Osteoblast (primary cell): ENCODE results near the gene NR3C2. TPM values are rescaled to one million over a fixed set of nuclear protein-coding genes. Genes with fewer than 3 reads are reported as not detected.

ENCODE experiments used
- DNase-seq: peaks from one replicate; pipeline ENCODE4 v3.0.0; 2011; ENCODE audit warnings: low spot score, mixed read lengths; ENCODE audit not compliant: insufficient read length; ENCODE audit errors: missing footprints
- H2AFZ ChIP-seq: 2 replicates; pipeline ENCODE4 v1.6.0; 2011; ENCODE audit warnings: mild to moderate bottlenecking, low read length
- H3K27ac ChIP-seq: 2 replicates; pipeline ENCODE4 v1.5.1; 2011; ENCODE audit warnings: mild to moderate bottlenecking, low read depth, low read length, moderate library complexity
- H3K27me3 ChIP-seq: 2 replicates; pipeline ENCODE4 v1.6.0; 2012; ENCODE audit warnings: mild to moderate bottlenecking, control low read depth, inconsistent platforms, low read length, moderate library complexity; ENCODE audit not compliant: insufficient read depth
- H3K36me3 ChIP-seq: 2 replicates; pipeline ENCODE4 v1.5.1; 2011; ENCODE audit warnings: mild to moderate bottlenecking, low read length, control low read depth, moderate library complexity; ENCODE audit not compliant: insufficient read depth
- H3K4me1 ChIP-seq: 2 replicates; pipeline ENCODE4 v1.5.1; 2011; ENCODE audit warnings: mild to moderate bottlenecking, low read length, control low read depth, moderate library complexity; ENCODE audit not compliant: insufficient read depth
- H3K4me2 ChIP-seq: 2 replicates; pipeline ENCODE4 v1.6.0; 2011; ENCODE audit warnings: mild to moderate bottlenecking, low read length; ENCODE audit not compliant: insufficient read depth
- H3K4me3 ChIP-seq: fragments of 200-600 bp; sonication (generic); 3 replicates; pipeline ENCODE4 v1.5.1; 2012; ENCODE audit warnings: mild to moderate bottlenecking, low read length, inconsistent platforms; ENCODE audit not compliant: insufficient read depth
- H3K79me2 ChIP-seq: 2 replicates; pipeline ENCODE4 v1.6.0; 2012; ENCODE audit warnings: mild to moderate bottlenecking, low read length, control low read depth, inconsistent platforms; ENCODE audit not compliant: insufficient read depth
- H3K9me3 ChIP-seq: 2 replicates; pipeline ENCODE4 v1.5.1; 2011; ENCODE audit warnings: low read depth, low read length, control low read depth
- H4K20me1 ChIP-seq: 2 replicates; pipeline ENCODE4 v1.6.0; 2012; ENCODE audit warnings: mild to moderate bottlenecking, low read length, control low read depth; ENCODE audit not compliant: insufficient read depth
- total RNA-seq: library from RNA; depleted of rRNA; stranded (reverse); fragments of >200 nt; gene quantifications from 2 replicates; pipeline ENCODE4 v1.2.3, GENCODE V29; 2012
- TF ChIP-seq, protein P1 (sequence below): IDR thresholded peaks from 2 replicates; pipeline ENCODE4 v1.5.1; 2011; ENCODE audit warnings: mild to moderate bottlenecking, low read depth, low read length, moderate library complexity; ENCODE audit errors: extremely low read depth

The NR3C2 gene
- total RNA-seq, 1 donor = 0.72 TPM

DNA sequence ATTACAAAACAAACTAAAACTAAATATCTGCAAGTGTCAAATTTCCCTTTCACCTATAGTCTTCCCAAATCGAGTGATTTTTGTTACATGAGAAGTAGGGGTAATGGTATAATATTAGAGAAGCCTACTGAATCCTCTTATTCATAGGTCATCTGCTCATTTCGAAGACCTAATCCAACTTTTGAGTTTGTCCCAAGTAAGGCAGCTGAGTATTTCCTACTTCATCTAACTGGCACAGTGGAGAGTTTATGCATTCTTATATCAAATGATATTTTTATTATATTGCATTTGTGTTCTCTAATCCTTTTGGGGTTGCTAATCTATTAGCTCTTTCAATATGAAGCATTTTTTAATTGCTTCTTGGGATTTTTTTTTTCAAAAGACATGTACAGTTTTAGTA, 7.7 kb upstream of the NR3C2 start:
- DNase-seq = no peak
- Histone ChIP-seq H2AFZ (no peak overlapping the region), H3K36me3 (no peaks in the 10 kb centered on the region), H3K79me2 (no peaks in the 10 kb centered on the region), H3K27me3 (peaks cover 26% of the 10 kb centered on the region), H3K4me1 (no peaks in the 10 kb centered on the region), H3K9me3 (no peaks in the 10 kb centered on the region), H3K4me3 (no peak overlapping the region), H3K27ac (no peak overlapping the region), H3K4me2 (no peak overlapping the region), H4K20me1 (no peaks in the 10 kb centered on the region)
- TF ChIP-seq, protein P1, sequence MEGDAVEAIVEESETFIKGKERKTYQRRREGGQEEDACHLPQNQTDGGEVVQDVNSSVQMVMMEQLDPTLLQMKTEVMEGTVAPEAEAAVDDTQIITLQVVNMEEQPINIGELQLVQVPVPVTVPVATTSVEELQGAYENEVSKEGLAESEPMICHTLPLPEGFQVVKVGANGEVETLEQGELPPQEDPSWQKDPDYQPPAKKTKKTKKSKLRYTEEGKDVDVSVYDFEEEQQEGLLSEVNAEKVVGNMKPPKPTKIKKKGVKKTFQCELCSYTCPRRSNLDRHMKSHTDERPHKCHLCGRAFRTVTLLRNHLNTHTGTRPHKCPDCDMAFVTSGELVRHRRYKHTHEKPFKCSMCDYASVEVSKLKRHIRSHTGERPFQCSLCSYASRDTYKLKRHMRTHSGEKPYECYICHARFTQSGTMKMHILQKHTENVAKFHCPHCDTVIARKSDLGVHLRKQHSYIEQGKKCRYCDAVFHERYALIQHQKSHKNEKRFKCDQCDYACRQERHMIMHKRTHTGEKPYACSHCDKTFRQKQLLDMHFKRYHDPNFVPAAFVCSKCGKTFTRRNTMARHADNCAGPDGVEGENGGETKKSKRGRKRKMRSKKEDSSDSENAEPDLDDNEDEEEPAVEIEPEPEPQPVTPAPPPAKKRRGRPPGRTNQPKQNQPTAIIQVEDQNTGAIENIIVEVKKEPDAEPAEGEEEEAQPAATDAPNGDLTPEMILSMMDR = no peak

DNA sequence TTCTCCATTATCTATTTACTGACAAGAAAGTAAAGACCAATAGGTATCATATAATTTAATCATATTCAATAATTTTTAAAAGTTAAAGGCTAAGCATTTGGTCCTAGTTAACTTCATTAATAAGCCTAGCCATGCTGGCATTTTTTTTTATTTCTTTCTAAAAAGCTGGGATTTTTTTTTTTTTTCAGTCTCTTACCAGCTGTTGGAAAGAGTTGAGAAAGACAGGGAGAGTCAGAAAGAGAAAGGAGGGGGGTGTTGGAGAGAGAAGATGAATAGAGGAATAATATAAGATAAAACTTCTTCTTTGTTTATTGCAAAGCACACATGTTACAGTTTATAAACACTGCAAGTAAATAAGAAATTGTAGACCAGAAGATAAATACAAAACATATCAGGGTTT, 5.9 kb upstream of the NR3C2 start:
- Histone ChIP-seq H3K27me3 (peaks cover 42% of the 10 kb centered on the region), H3K4me3 (no peak overlapping the region), H3K9me3 (no peaks in the 10 kb centered on the region), H4K20me1 (no peaks in the 10 kb centered on the region), H3K4me2 (no peak overlapping the region), H3K4me1 (peaks cover 8% of the 10 kb centered on the region), H3K27ac (no peak overlapping the region), H2AFZ (no peak overlapping the region), H3K79me2 (no peaks in the 10 kb centered on the region), H3K36me3 (no peaks in the 10 kb centered on the region)
- no peak for DNase-seq
- TF ChIP-seq, protein P1 = no peak

DNA sequence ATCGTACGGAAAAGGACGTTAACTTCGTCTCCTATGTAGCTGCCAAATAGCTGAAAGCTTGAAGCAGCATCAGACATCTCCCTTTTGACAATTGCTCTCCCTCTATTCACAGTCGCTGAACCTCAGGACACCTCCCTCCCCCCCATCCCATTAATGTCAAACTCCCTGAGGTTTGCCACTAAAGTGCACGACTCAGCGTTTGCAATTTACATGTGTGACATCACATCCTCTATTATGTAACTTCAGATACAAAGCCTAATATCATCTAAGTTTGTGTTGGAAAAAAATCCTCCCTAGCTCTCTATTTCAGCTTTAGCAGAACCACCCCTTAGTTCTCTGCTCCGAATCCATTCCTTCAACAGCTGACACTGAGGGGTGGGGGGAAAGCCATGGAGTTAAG, 5.5 kb upstream of the NR3C2 start:
- no peaks in the 10 kb centered on the region for H3K36me3 ChIP-seq
- H3K79me2 ChIP-seq = no peaks in the 10 kb centered on the region
- TF ChIP-seq, protein P1 = no peak
- H3K4me1 ChIP-seq = peaks cover 13% of the 10 kb centered on the region
- peaks cover 46% of the 10 kb centered on the region for H3K27me3 ChIP-seq
- no peak overlapping the region for H3K4me3 ChIP-seq
- no peaks in the 10 kb centered on the region for H4K20me1 ChIP-seq
- H3K27ac ChIP-seq = no peak overlapping the region
- H2AFZ ChIP-seq = no peak overlapping the region
- H3K9me3 ChIP-seq = no peaks in the 10 kb centered on the region
- H3K4me2 ChIP-seq = no peak overlapping the region
- no peak for DNase-seq

DNA sequence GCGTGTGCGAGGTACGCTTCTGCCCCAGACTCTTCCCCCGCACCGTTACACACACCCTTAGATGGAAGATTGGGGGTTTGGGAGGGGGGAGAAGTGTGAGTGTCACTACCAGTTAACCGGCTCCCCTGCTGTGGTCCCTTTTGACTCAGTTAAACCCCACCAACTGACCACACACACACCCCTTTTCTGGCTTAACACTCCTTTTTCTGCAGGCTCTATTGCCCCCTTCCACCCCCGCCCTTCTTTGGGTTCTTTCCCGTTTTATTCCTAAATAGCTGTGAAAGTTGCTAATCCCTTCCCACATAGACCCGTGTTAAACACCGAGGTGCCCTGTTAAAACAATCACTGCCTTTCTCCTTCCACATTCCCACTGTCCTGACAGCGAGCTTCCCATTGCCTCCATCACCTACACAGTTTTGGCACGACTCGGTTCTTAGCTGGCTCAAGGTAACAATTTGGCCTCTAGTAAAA, 3.7 kb upstream of the NR3C2 start:
- peaks cover 61% of the 10 kb centered on the region for H3K27me3 ChIP-seq

More for the DNA sequence above, 3.7 kb upstream of the NR3C2 start:
- Histone ChIP-seq H3K27ac (no peak overlapping the region), H3K4me2 (peak overlapping the region; percentile 98), H3K4me3 (peak overlapping the region; percentile 82), H3K79me2 (no peaks in the 10 kb centered on the region), H4K20me1 (no peaks in the 10 kb centered on the region), H3K9me3 (no peaks in the 10 kb centered on the region), H3K36me3 (no peaks in the 10 kb centered on the region), H3K4me1 (peaks cover 13% of the 10 kb centered on the region), H2AFZ (peak overlapping the region; percentile 59)
- DNase-seq = no peak
- TF ChIP-seq, protein P1 = no peak
